HepG2 (cell line): ENCODE data around the gene KANSL1. TPM values are rescaled to one million over a fixed set of nuclear protein-coding genes. Genes with fewer than 3 reads are reported as not detected.

Source experiments
- ATAC-seq: fragments of 200-7000 bp; cut with Tn5 transposase; 3 replicates; pipeline ENCODE4 v1.9.1; 2020; ENCODE audit warnings: mild to moderate bottlenecking, moderate library complexity
- BruUV-seq: library from RNA; stranded (reverse); fragments of 400-500 nt; replicated peaks from 2 replicates; lab custom pipeline; 2021; lab: Mats Ljungman, UMichigan
- CTCF ChIA-PET: fragments of 300-600 bp; formaldehyde crosslinking; extraction: SDS; loops from one replicate; lab custom pipeline; 2021; ENCODE audit warnings: low total read pairs, inconsistent platforms, low intra/inter-chr PET ratio; lab: Yijun Ruan, JAX
- POLR2A ChIA-PET: fragments of 350-600 bp; sonication (Branson Sonifier 250); formaldehyde crosslinking; loops from one replicate; lab custom pipeline; 2020; ENCODE audit warnings: antibody characterized with exemption, inconsistent platforms; lab: Yijun Ruan, JAX
- DNase-seq: peaks from one replicate; pipeline ENCODE4 v3.0.0-alpha.2; 2015; ENCODE audit warnings: low spot score
- FAIRE-seq: peaks from 3 replicates; lab custom pipeline; 2011; peaks lifted over from hg19 to GRCh38; lab: Jason Lieb, UNC
- H2AFZ ChIP-seq: one replicate; pipeline ENCODE4 v1.6.1; 2011; ENCODE audit warnings: low read length, inconsistent platforms
- H3K27ac ChIP-seq: fragments of 300-600 bp; 3 replicates; pipeline ENCODE4 v1.8.0; 2011; ENCODE audit warnings: mixed run types, mild to moderate bottlenecking, mixed read lengths, low read length, inconsistent platforms; ENCODE audit not compliant: insufficient read depth; ENCODE audit errors: extremely low read length
- H3K27me3 ChIP-seq, 2 experiments: fragments of 200-600 bp in 1 of 2; 2 replicates in 1 of 2; 3 replicates in 1 of 2; pipeline versions ENCODE4 v1.6.0 to v1.8.0; 2011; ENCODE audit warnings: low read length in 2 of 2, mild to moderate bottlenecking in 2 of 2, moderate library complexity in 2 of 2, inconsistent platforms in 1 of 2; ENCODE audit not compliant: insufficient read depth in 2 of 2, control insufficient read depth in 1 of 2
- H3K36me3 ChIP-seq, 2 experiments: fragments of 200-600 bp in 1 of 2; replicated peaks in 1 of 2; 2 replicates in 1 of 2; 3 replicates in 1 of 2; pipeline versions ENCODE4 v1.5.1 to v1.8.0; 2011; ENCODE audit warnings: low read length in 2 of 2, inconsistent platforms in 1 of 2; ENCODE audit not compliant: insufficient read depth in 2 of 2, control insufficient read depth in 1 of 2
- H3K4me1 ChIP-seq: 2 replicates; pipeline ENCODE4 v1.5.1; 2012; ENCODE audit warnings: low read length, inconsistent platforms; ENCODE audit not compliant: insufficient read depth
- H3K4me2 ChIP-seq: 2 replicates; pipeline ENCODE4 v1.6.0; 2011; ENCODE audit warnings: low read depth, low read length, inconsistent platforms
- H3K4me3 ChIP-seq, 3 experiments: fragments of 200-600 bp in 1 of 3; sonication (generic), shearing (Covaris generic) in 1 of 3; replicated peaks in 1 of 3; 2 replicates each; pipeline ENCODE4 v1.5.1; 2011 to 2016; ENCODE audit warnings: low read length in 3 of 3, inconsistent platforms in 2 of 3, low read depth in 2 of 3, mild to moderate bottlenecking in 2 of 3, control low read depth in 1 of 3, mixed read lengths in 1 of 3; ENCODE audit not compliant: insufficient read depth in 1 of 3
- H3K79me2 ChIP-seq: one replicate; pipeline ENCODE4 v1.6.1; 2011; ENCODE audit warnings: low read length, inconsistent platforms; ENCODE audit not compliant: insufficient read depth
- H3K9ac ChIP-seq: 2 replicates; pipeline ENCODE4 v1.6.0; 2011; ENCODE audit warnings: mild to moderate bottlenecking, low read depth, low read length, inconsistent platforms; ENCODE audit not compliant: insufficient read depth
- H3K9me3 ChIP-seq: 2 replicates; pipeline ENCODE4 v1.5.1; 2012; ENCODE audit warnings: mild to moderate bottlenecking, low read length
- H4K20me1 ChIP-seq: 2 replicates; pipeline ENCODE4 v1.6.0; 2011; ENCODE audit warnings: inconsistent platforms, mild to moderate bottlenecking, low read length, moderate library complexity; ENCODE audit not compliant: insufficient read depth
- MATR3 ChIP-seq: sonication (generic); formaldehyde crosslinking; IDR thresholded peaks from 2 replicates; pipeline ENCODE4 v1.4.0; 2020; ENCODE audit warnings: missing genetic modification reagents
- PHB2 ChIP-seq: fragments of 450-650 bp; IDR thresholded peaks from 2 replicates; pipeline ENCODE4 v1.6.1; 2018; ENCODE audit not compliant: partially characterized antibody
- STAG1 ChIP-seq: sonication (generic); formaldehyde crosslinking; IDR thresholded peaks from 2 replicates; pipeline ENCODE4 v1.4.0; 2020; ENCODE audit warnings: missing genetic modification reagents
- ZFP36L1 ChIP-seq: sonication (generic); formaldehyde crosslinking; IDR thresholded peaks from 2 replicates; pipeline ENCODE4 v1.8.0; 2022; ENCODE audit warnings: mild to moderate bottlenecking, missing genetic modification reagents, moderate library complexity
- ZNF234 ChIP-seq: sonication (generic); formaldehyde crosslinking; conservative IDR thresholded peaks from 2 replicates; pipeline ENCODE4 v1.5.1; 2020; ENCODE audit warnings: mild to moderate bottlenecking, missing genetic modification reagents
- ZNF318 ChIP-seq: sonication (generic); formaldehyde crosslinking; IDR thresholded peaks from 2 replicates; pipeline ENCODE4 v1.4.0; 2020; ENCODE audit warnings: mild to moderate bottlenecking, missing genetic modification reagents
- ZNF446 ChIP-seq: sonication (generic); formaldehyde crosslinking; IDR thresholded peaks from 2 replicates; pipeline ENCODE4 v1.5.0; 2020; ENCODE audit warnings: mild to moderate bottlenecking, missing genetic modification reagents
- WGBS: methylation state at CpG from one replicate; pipeline ENCODE4 v1.1.6; 2017; ENCODE audit warnings: low lambda C conversion rate; 5-methylcytosine and 5-hydroxymethylcytosine counted together
- in situ Hi-C: cut with HindIII; loops from 2 replicates; pipeline ENCODE4 v1.10.0; 2017; ENCODE audit warnings: low pct_unique_long_range_greater_than_20kb; ENCODE audit not compliant: extremely low pct_ligation_motif_present
- intact Hi-C: fragments of 100-400 bp; cut with micrococcal nuclease; formaldehyde crosslinking; loops from one replicate; pipeline ENCODE4 v1.10.0; 2022; ENCODE audit not compliant: unreplicated experiment
- polyA plus RNA-seq, 8 experiments: library from polyadenylated mRNA; depleted of rRNA in 3 of 8; stranded (reverse) in 7 of 8; unstranded in 1 of 8; fragments of >200 nt; fragmentation: Illumina TruSeq in 4 of 8; extraction: Trizol in 4 of 8; gene quantifications; 2 replicates each; pipeline versions ENCODE4 v1.2.1 to v1.2.3, GENCODE V29; 2011 to 2016; ENCODE audit warnings: low read depth in 4 of 8, missing spikeins in 1 of 8, mixed read lengths in 1 of 8; ENCODE audit not compliant: insufficient read depth in 1 of 8
- total RNA-seq, 5 experiments: library from RNA; depleted of rRNA; stranded (reverse); fragments of >200 nt; fragmentation: Illumina TruSeq; extraction: Trizol; gene quantifications; 2 replicates each; pipeline ENCODE4 v1.2.3, GENCODE V29; 2016; ENCODE audit warnings: low read depth in 1 of 5
- TF ChIP-seq, protein P1 (sequence below): sonication (generic); formaldehyde crosslinking; IDR thresholded peaks from 2 replicates; pipeline ENCODE4 v1.8.0; 2022; ENCODE audit warnings: missing genetic modification reagents, mild to moderate bottlenecking, moderate library complexity, borderline replicate concordance

The KANSL1 gene
- total and polyA plus RNA-seq, 2 of the 13 experiments (the other 11 are each of a cell fraction or from before 2014, with no cell fraction given): 24.0 to 59.6 TPM

- TF ChIP-seq MATR3 (no peak), STAG1 (CRISPR knock-in tag) (peak; percentile 39), ZFP36L1 (CRISPR knock-in tag) (peak; percentile 37; the same call in 1 of the 2 replicates)
Observed at GRCh38 chr17:46194393-46195216, 1.4 kb upstream of the KANSL1 start (continued).

DNA sequence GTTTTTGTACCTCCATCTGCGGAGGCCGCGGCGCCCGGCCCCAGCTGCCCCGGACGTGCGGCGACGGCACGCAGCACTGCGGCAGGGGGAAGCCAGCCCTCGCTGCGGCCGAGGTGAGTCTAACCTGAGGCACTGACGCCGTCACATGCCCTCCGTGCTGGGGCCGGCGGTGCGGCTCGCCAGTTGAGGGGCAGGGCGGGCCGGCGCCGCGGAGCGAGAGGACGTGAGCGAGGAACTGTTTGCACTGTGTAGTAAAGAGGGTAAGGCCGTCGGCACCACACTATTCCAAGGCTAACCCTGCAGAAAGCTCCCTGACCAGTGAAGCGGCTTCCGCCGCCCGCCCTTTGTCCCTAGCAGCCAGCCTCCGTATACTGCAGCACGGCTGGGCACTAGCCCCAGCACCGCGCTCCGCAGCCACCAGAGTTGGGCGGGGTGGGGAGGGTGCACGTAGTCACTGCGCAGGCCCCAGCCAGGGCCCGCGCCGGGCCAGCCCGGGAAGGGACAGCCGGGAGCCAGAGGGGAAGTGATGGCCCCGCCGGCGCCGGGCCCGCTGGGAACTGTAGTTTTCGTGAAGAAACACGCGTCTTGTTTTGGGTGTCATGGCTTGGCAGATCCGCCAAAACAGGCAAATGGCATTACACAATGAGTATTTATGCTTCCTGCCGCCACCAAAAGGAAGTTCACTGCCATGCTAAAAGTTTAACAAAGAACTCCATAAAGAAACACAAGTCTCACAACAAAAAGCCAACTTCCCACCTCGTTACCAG, 580 bp upstream of the KANSL1 start:
- no TSS peak for BruUV-seq
- Histone ChIP-seq H3K27ac (peak overlapping the region; percentile 96), H3K79me2 (peaks cover 86% of the 10 kb centered on the region), H3K9me3 (no peaks in the 10 kb centered on the region), H2AFZ (no peak overlapping the region), H3K36me3 (0 out of 5 replicates have a peak, but pooled peaks cover 0 to 1% of the 10 kb centered on the region in 2 experiments), H3K4me3 (peak overlapping the region; percentile 84 to 98 (median 94)), H3K4me2 (peak overlapping the region; percentile 77), H3K27me3 (no peaks in the 10 kb centered on the region; a peak in 1 of 5 replicates), H3K4me1 (peaks cover 46% of the 10 kb centered on the region), H3K9ac (peak overlapping the region; percentile 95), H4K20me1 (peaks cover 32% of the 10 kb centered on the region)
- FAIRE-seq: peak; percentile 49
- peak; percentile 98 for ATAC-seq
- POLR2A ChIA-PET: interaction anchor here (1.0 to 2.0 kb wide), 7 partner anchors 8 to 190 kb away, joined by 3 to 11 read pairs (median 3); no protein-coding TSS in a partner anchor
- in situ Hi-C loops (no loop called here), intact Hi-C loops (loop anchor here (5.0 to 10.0 kb wide), 2 partner anchors 97 to 119 kb away; no protein-coding TSS in a partner anchor)
- DNase-seq: peak; percentile 94
- CTCF ChIA-PET: interaction anchor here (1.0 to 3.7 kb wide), 3 partner anchors 19 to 190 kb away, joined by 3 to 32 read pairs (median 6); no protein-coding TSS in a partner anchor
- WGBS: 1% methylated on average over 32 of the region's 60 CpGs
- TF ChIP-seq ZNF446: no peak
- TF ChIP-seq ZNF318 (CRISPR knock-in tag): no peak
- TF ChIP-seq PHB2: no peak
- no peak for TF ChIP-seq ZNF234 (CRISPR knock-in tag)
- TF ChIP-seq, protein P1, sequence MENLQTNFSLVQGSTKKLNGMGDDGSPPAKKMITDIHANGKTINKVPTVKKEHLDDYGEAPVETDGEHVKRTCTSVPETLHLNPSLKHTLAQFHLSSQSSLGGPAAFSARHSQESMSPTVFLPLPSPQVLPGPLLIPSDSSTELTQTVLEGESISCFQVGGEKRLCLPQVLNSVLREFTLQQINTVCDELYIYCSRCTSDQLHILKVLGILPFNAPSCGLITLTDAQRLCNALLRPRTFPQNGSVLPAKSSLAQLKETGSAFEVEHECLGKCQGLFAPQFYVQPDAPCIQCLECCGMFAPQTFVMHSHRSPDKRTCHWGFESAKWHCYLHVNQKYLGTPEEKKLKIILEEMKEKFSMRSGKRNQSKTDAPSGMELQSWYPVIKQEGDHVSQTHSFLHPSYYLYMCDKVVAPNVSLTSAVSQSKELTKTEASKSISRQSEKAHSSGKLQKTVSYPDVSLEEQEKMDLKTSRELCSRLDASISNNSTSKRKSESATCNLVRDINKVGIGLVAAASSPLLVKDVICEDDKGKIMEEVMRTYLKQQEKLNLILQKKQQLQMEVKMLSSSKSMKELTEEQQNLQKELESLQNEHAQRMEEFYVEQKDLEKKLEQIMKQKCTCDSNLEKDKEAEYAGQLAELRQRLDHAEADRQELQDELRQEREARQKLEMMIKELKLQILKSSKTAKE (CRISPR knock-in tag): peak; percentile 49; the same call in 1 of the 2 replicates
